Measurements from ENCODE around the gene ACKR3. TPM values are rescaled to one million over a fixed set of nuclear protein-coding genes. Genes with fewer than 3 reads are reported as not detected.

ACKR3 gene
- total RNA-seq, 2 donors from 2014 or later = 3.5 to 10.1 TPM

- H3K9ac ChIP-seq (ENCODE audit: low read depth in 2 of 2, low read length in 2 of 2) = no peak overlapping the region
- no peaks in the 10 kb centered on the region for H3K36me3 ChIP-seq
- H3K27me3 ChIP-seq = no peaks in the 10 kb centered on the region
- intact Hi-C loops (cut with DNase I) = no loop called here
- H3K4me1 ChIP-seq = no peaks in the 10 kb centered on the region
- H3K27ac ChIP-seq = no peak overlapping the region
- DNase-seq = no peak
- no peaks in the 10 kb centered on the region for H3K9me3 ChIP-seq
- H3K4me3 ChIP-seq = no peak overlapping the region
- no peak for TF ChIP-seq CTCF (IDR thresholded peaks at IDR 0.05)
These were observed 16.9 kb upstream of the ACKR3 start for GRCh38 chr2:236552581-236553363.

GRCh38 chr2:236553522-236553921 lies 16.1 kb upstream of the ACKR3 start:
- H3K27me3 ChIP-seq = no peaks in the 10 kb centered on the region
- H3K36me3 ChIP-seq = no peaks in the 10 kb centered on the region
- no peak overlapping the region for H3K4me3 ChIP-seq
- H3K4me1 ChIP-seq = no peaks in the 10 kb centered on the region
- H3K9ac ChIP-seq (ENCODE audit: low read depth in 2 of 2, low read length in 2 of 2) = no peak overlapping the region
- H3K9me3 ChIP-seq = no peaks in the 10 kb centered on the region
- intact Hi-C loops (cut with DNase I) = no loop called here
- no peak for TF ChIP-seq CTCF (IDR thresholded peaks at IDR 0.05)
- DNase-seq = no peak
- H3K27ac ChIP-seq = no peak overlapping the region

- H3K9me3 ChIP-seq = no peaks in the 10 kb centered on the region
- intact Hi-C loops (cut with DNase I) = no loop called here
- no peak overlapping the region for H3K9ac ChIP-seq (ENCODE audit: low read depth in 2 of 2, low read length in 2 of 2)
- no peaks in the 10 kb centered on the region for H3K36me3 ChIP-seq
- no peaks in the 10 kb centered on the region for H3K27me3 ChIP-seq
- no peak for TF ChIP-seq CTCF (IDR thresholded peaks at IDR 0.05)
- no peak overlapping the region for H3K27ac ChIP-seq
- DNase-seq = no peak
- no peaks in the 10 kb centered on the region for H3K4me1 ChIP-seq
- no peak overlapping the region for H3K4me3 ChIP-seq
These were observed 14.9 kb upstream of the ACKR3 start for GRCh38 chr2:236554629-236555282.

GRCh38 chr2:236555481-236555880 lies 14.1 kb upstream of the ACKR3 start:
- no peak for TF ChIP-seq CTCF (IDR thresholded peaks at IDR 0.05)
- intact Hi-C loops (cut with DNase I) = no loop called here
- no peak overlapping the region for H3K4me3 ChIP-seq

GRCh38 chr2:236557306-236558030 lies 12.2 kb upstream of the ACKR3 start:
- Histone ChIP-seq H3K4me1 (no peaks in the 10 kb centered on the region), H3K27ac (no peak overlapping the region), H3K4me3 (no peak overlapping the region), H3K9me3 (no peaks in the 10 kb centered on the region), H3K9ac (ENCODE audit: low read depth in 2 of 2, low read length in 2 of 2) (no peak overlapping the region), H3K27me3 (no peaks in the 10 kb centered on the region), H3K36me3 (no peaks in the 10 kb centered on the region)
- no peak for TF ChIP-seq CTCF (IDR thresholded peaks at IDR 0.05)
- DNase-seq = no peak
- intact Hi-C loops (cut with DNase I) = no loop called here

More at GRCh38 chr2:236555481-236555880, 14.1 kb upstream of the ACKR3 start:
- Histone ChIP-seq H3K27ac (no peak overlapping the region), H3K36me3 (no peaks in the 10 kb centered on the region), H3K4me1 (no peaks in the 10 kb centered on the region), H3K9ac (ENCODE audit: low read depth in 2 of 2, low read length in 2 of 2) (no peak overlapping the region), H3K9me3 (no peaks in the 10 kb centered on the region), H3K27me3 (no peaks in the 10 kb centered on the region)
- no peak for DNase-seq

Data from colonic mucosa (tissue), 4 donors.